DMS153 (cell line): ENCODE results near the gene ZSCAN2.
A peak's percentile ranks its signal among the peaks of the same experiment; 100 is the strongest.

Experiments used
- DNase-seq: peaks from one replicate; lab custom pipeline; 2025; lab: John Stamatoyannopoulos, UW

Gene ZSCAN2

DNA sequence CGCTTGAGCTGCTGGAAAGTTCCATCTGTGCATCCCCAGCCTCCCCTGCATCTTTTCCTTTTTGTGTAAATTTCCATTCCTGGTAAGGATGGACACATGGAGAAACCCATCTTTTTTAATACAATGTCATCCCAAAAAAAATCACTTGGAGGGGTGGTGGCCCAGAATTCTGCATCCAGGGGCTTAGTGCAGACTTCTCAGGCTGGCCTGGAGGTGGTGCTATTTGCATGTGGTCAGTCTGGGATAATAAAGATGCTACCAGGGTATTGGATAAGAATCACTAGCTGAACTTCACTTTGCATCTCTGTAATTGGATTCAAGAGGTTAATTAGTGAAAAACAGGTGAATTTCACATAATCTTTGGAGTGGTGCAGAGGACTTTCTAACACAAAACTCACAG lies 1.8 kb upstream of the ZSCAN2 start:
- no peak for DNase-seq

DNA sequence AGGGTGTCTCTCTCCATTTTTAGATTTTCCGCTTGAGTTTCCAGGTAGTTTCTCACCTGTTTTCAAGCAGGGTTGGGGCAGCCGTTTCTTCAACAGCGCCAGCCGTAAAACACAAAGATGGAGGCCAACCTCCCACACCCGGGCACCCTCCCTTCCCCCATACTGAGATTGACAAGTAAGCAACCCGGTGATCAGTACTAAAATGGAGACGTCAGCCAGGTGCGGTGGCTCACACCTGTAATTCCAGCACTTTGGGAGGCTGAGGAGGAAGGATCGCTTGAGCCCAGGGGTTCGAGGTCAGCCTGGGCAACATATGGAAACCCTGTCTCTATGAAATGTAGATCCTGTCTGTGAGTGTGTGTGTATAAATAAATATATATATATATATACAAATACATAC lies 903 bp upstream of the ZSCAN2 start:
- no peak for DNase-seq

DNA sequence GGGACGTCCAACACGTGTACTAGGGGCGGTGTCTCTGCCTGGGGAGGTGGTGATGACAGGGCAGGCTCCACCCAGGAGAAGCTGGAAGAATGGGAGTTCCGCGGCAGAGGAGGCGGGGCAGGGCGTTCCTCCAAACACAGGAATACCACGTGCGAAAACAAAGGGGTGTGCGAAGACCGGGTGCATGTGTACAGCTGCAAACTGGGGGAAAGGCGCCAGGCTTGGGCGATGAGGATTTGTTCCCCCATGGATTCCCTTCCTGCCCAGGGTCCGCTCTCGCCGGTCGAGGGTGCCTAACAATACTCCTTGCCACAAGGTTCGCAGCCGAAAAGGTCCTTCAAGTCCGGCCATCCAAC lies 500 bp upstream of the ZSCAN2 start:
- DNase-seq = no peak

DNA sequence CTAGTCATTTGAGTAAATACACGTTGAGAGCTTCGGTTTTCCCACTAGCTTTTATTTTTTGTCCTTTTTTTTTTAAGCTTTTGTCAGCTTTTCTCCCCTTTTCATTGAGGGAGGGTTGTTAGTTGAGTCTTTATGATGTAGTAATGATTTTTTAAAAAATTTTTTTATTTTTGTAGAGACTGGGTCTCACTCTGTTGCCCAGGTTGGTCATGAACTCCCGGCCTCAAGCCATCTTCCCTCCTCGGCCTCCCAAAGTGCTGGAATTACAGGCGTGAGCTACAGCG lies 688 bp downstream of the ZSCAN2 start:
- no peak for DNase-seq

DNA sequence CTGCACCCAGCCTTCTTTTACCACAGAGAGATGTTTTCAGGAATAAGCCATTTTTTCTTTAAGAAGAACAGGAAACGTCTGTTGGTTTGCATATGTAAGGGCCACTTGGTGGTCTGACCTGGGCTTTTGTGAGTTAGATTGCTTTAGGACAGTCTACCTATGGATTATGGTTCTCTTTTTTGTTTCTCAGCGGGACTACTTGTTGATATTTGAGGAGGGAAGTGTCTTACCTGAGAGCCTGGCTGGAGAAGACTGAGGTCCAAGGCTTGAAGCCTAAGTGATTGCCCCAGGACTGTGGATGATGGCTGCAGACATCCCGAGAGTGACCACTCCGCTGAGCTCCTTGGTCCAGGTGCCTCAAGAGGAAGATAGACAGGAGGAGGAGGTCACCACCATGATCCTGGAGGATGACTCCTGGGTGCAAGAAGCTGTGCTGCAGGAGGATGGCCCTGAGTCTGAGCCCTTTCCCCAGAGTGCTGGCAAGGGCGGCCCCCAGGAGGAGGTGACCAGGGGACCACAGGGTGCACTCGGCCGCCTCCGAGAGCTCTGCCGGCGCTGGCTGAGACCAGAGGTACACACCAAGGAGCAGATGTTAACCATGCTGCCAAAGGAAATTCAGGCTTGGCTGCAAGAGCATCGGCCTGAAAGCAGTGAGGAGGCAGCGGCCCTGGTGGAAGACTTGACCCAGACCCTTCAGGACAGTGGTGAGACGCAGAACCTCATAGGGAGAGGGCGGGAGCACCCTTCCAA lies 3.0 kb downstream of the ZSCAN2 start:
- DNase-seq = no peak

DNA sequence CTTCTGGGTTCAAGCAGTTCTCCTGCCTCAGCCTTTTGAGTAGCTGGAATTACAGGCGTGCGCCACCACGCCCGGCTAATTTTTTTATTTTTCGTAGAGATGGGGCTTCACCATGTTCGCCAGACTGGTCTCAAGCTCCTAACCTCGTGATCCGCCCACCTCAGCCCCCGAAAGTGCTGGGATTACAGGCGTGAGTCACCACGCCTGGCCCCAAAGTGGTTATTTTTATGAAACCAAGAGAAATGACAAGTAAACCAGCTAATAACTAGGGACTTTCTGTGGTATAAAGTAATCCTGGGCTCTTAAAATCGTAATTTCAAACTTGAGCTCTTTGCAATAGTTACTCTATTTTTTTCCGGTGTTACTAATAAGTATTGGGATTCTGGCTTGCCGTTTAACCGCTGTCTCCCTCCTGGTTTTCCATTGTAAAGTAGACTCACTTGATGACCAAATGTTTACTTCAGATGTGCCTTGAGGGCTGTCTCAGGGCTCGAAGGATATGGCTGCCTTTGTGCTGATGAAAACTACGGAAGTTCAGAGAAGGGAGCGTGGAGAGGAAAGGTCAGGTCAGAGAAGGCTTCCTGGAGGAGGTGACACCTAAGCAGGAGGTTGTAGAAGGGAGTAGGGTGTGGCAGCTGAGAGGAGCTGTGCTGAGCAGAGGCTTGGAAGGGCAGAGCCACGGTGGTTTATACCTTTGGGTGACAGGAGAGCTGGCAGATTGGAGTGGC lies 4.2 kb downstream of the ZSCAN2 start:
- no peak for DNase-seq

DNA sequence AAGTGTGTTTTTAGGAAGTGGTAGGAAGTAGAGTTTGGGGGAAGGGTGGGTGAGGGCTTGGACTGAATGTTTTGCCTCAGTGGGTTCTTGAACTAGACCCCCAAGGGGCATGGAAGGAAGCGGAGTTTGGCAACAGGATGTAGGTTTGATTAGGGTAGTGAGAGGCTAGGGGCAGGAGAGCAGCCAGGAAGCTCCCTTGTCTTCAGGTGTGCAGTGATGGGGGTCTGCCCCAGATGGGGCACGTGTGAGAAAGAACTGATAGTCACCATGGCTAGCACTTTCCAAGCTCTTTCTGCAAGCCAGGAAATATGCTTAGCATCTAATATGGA lies 4.7 kb downstream of the ZSCAN2 start:
- no peak for DNase-seq

DNA sequence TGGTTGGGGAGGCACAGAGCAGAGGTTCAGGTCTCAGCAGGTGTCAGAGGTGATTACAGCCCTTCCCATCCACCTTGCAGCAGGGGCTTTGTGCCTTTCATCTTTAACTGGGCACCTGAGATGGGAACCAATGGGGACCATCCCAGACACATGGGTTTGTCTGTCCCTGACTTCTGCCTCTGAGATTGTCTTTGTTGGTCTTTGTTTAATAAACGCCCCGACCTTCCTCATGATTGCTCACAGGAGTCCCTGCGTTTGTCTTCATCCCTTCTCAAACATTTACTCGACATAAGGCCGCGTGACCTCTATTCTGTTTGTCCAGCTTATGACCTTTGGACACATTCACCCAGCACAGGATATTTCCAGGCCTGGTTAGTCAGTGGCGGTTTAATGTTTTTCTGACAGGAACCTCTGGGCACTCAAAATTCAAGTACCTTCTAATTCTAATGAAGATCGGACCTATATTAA lies 5.9 kb downstream of the ZSCAN2 start:
- no peak for DNase-seq

DNA sequence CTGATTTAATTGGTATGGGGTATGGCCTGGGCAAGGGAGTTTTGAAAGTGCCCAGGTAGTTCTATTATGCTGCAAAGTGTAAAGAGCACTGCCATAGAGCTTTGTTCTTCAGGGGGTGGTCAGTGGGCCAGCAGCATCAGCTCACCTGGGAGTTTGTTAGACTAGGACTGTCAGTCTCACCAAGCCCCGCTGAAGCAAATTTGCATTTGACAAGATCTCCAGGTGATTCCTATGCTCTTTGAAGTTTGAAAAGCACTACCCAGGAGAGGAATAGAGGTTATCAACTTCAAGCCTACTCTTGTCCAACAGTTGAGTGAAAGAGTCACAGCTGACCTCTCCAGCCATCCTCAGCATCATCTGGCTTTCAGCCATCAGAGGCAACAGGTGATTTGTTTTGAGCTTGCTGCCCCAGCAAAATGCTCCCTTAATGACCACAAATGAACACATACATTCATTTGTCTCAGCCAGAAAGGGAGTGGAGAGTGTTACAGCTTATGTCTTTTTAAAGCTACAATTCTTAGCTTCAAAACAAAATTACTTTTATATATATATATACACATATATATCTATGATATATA lies 8.0 kb downstream of the ZSCAN2 start:
- DNase-seq = no peak

DNA sequence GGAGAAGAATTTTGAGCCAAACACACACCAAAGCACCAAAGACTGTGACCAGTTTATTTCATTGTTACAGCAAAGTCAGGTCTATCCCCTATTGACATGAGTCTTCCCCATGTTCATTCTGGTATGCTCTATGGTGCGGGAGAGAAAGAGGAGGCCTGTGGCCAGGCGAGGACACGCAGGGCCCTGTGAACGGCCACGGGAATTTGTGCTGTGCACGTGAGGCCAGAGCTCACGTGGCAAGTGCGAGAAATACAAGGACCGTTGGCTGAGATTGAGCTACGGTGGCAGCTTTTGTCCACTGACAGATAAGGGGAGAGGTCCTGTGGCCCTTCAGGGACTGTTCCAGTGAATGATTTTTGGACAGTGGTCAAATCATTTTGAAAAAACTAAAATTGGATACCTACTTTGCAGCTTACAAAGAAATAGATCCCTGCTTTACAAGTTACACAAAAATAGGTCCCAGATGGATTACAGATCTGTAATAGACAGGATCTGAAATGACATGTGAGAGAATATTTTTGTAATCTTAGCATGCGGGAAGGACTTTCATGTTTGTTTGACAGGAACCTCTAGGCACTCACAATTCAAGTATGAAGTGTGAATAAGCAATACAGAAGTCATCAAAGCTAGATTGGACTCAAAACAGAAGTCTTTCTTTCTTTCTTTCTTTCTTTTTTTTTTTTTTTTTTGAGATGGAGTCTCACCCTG lies 9.2 kb downstream of the ZSCAN2 start:
- no peak for DNase-seq

DNA sequence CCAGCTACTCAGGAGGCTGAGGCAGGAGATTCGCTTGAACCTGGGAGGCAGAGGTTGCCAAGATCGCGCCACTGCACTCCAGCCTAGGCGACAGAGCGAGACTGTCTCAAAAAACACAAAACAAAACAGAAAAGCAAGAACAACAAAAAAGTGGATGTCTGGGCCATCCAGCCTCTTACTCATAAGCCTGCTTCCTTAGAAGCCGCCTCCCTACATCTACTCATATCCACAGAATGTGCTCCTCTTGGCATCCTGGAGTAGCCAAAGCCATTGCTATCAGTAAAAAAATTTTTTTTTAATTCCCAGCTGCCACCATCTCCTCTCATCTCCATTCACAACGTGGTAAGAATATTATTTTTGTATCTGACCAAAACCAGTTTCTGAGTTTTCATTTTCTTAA lies 10.8 kb downstream of the ZSCAN2 start:
- DNase-seq = no peak

DNA sequence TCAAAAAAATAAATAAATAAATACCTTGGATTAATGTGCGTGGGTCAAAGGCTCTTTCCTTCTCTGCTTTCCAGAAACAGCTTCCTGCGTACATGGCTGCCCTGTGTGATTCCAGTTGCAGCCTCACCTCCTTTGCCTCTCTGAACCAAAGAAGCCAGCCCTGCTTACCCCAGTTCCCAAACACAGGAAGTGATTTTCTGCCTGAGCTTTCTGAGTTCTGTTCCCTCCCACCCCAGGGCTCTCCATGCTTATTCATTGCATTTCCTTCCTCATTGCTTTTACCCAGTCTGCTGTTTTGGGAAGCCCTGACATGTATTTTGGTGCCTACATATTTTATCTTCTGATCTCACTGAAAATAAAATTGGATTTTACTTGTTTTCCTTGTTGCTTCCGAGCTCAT lies 15.4 kb downstream of the ZSCAN2 start:
- no peak for DNase-seq

DNA sequence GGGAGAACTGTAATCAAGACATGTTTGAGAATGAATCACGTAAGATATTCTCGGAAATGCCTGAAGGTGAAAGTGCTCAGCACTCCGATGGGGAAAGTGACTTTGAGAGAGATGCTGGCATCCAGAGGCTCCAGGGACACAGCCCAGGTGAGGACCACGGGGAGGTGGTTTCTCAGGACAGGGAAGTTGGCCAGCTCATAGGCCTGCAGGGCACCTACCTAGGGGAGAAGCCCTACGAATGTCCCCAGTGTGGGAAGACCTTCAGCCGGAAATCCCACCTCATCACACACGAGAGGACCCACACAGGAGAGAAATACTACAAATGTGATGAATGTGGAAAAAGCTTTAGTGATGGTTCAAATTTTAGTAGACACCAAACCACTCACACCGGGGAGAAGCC lies 19.8 kb downstream of the ZSCAN2 start:
- DNase-seq = no peak

DNA sequence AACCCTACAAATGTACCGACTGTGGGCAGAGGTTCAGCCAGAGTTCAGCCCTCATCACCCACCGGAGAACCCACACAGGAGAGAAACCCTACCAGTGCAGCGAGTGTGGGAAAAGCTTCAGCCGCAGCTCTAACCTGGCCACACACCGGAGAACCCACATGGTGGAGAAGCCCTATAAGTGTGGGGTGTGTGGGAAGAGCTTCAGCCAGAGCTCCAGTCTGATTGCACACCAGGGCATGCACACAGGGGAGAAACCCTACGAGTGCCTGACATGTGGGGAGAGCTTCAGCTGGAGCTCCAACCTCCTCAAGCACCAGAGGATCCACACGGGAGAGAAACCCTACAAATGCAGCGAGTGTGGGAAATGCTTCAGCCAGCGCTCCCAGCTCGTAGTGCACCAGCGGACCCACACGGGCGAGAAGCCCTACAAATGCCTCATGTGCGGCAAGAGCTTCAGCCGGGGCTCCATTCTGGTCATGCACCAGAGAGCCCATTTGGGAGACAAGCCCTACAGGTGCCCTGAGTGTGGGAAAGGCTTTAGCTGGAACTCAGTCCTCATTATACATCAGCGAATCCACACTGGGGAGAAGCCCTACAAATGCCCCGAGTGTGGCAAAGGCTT lies 20.7 kb downstream of the ZSCAN2 start:
- no peak for DNase-seq

DNA sequence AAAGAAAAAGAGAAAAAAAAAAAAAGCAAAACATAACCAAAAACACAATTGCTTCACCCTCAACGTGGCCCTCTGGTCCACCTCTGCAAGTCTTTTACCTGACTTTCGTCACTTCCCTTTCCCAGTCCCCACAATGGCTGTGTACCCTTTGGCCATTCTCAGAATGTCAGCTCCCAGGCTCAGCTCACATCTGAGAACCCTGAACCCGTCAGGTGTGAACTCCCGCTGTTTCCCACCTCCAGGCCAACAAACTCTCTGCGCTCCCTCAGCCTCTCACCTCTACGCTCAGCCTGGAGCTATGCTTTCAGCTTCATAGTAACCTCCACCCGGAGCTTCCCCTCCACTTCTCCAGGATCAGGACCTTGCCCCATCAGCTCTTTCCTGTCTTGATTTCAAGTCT lies 23.6 kb downstream of the ZSCAN2 start:
- DNase-seq = no peak

DNA sequence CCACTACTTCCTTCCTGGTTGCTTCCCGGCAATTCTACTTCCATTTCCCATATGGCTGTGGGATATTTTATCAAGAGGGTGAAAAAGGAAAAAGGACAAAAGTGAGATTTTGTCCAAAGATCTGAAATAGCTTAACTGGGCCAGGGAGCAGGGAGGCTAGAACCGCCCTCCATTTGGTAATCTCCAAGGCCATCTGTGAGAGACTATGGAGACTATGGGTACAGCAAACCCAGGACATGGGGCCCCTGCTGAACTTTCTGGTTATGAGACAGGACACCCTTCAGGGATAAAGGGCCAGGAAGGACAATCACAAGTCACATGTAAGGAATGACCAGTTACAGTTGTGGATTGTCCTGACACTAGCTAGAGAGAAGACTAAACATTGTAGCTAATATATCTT lies 24.3 kb downstream of the ZSCAN2 start:
- no peak for DNase-seq

DNA sequence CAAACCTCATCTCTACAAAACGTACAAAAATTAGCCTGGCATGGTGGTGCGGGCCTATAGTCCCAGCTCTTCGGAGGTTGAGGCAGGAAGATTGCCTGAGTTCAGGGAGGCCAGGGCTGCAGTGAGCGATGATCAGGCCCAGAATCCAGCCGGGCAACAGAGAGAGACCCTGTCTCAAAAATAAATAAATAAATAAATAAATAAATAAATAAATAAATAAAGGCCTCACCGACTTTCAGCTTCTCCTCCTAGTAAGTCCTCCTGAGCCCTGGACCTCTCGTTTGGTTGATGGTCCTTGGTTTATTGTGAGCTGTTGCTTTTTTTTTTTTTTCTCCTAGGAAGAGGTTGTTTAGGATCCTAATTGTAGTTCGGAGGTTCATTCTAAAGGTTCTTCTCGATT lies 28.2 kb downstream of the ZSCAN2 start:
- no peak for DNase-seq

DNA sequence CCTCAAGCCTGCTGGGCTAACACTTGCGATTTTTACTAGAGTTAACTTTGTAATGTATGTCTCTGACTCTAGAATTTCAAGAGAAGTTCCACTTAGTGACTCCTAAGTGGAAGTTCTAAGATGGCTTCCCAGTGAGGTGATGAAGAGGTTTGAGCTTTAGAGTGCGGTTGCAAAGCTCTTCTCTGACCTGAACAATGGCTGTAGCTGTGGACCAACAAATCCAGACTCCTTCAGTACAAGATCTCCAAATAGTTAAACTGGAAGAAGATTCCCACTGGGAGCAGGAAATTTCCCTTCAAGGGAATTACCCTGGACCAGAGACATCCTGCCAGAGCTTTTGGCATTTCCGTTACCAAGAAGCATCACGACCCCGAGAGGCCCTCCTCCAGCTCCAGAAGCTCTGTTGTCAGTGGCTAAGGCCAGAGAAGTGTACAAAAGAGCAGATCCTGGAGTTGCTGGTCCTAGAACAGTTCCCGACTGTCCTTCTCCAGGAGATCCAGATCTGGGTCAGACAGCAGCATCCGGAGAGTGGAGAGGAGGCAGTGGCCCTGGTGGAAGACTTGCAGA lies 31.0 kb downstream of the ZSCAN2 start:
- DNase-seq = no peak

DNA sequence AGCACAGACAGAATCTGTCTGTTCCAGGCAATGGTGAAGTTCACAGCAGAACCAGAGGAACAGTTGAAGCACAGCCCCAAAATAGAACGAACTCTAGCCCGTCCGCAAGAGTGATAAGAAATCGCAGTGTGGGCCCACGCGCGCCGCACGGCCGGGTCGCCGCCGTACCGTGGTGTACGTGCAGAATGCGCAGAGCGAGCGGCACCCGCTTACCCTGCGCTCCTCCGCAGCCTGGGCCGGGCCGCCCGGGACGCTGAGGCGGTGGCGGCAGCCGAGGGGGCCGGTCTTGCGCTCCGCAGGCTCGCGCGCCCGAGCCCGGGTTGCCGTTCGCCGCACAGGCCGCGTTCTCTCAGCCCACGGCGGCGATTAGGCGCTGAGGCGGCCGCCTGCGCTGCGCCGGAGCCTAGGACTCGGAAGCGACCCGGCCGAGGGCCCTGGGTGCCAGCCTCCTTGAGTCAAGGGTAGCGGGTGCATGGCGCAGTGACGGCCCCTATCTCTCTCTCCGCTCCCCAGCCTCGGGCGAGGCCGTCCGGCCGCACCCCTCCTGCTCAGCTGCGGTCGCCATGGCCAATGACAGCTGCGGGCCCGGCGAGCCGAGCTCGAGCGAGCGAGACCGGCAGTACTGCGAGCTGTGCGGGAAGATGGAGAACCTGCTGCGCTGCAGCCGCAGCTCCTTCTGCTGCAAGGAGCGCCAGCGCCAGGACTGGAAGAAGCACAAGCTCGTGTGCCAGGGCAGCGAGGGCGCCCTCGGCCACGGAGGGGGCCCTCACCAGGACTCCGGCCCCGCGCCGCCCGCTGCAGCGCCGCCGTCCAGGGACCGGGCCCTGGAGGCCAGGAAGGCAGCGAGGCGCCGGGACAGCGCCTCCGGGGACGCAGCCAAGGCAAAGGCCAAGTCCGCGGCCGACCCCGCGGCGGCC lies 32.8 kb downstream of the ZSCAN2 start:
- DNase-seq = peak; percentile 3

DNA sequence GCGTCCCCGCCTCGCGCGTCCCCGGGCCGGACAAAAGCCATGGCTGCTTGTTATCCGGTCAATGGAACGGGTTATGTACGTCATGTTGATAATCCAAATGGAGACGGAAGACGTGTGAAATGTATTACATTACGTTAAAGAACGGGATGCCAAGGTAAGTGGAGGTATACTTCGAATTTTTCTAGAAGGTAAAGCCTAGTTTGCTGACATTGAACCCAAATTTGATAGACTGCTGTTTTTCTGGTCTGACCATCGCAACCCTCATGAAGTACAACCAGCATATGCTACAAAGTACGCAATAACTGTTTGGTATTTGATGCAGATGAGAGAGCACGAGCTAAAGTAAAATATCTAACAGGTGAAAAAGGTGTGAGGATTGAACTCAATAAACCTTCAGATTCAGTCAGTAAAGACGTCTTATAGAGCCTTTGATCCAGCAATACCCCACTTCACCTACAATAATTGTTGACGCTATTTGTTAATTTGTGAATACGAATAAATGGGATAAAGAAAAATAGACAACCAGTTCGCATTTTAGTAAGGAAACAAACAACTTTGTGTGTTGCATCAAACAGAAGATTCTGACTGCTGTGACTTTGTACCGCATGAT lies 33.5 kb downstream of the ZSCAN2 start:
- DNase-seq = no peak

DNA sequence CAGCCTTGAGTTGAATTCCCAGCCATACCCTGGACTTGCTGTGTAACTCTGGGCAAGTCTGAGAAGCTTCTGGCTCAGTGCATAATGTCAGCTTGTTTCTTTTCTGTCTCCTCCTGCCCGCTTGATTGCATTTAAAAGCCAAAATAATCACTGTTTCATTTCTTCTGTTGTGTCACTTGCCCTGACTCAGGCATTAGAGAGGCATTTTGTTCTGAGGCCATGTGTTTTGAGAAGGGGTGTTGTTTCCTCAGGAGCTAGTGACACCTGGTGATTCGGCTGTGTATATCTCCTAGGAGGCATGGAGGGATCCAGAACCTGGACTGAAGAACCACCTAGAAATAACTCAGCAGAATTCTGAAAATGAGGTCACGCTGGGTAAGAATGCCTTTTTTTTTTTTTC lies 37.3 kb downstream of the ZSCAN2 start:
- no peak for DNase-seq
